ENCODE measurements around the gene RAC3. TPM values are rescaled to one million over a fixed set of nuclear protein-coding genes. Genes with fewer than 3 reads are reported as not detected.

The RAC3 gene
- total RNA-seq, 2 donors from 2014 or later: 41.8 to 93.9 TPM

- Histone ChIP-seq H3K4me1 (replicated peaks) (peaks cover 23% of the 10 kb centered on the region), H3K27ac (no peak overlapping the region), H3K9me3 (no peaks in the 10 kb centered on the region), H3K36me3 (peaks cover 14 to 40% of the 10 kb centered on the region in 2 donors), H3K4me3 (no peak overlapping the region), H3K27me3 (replicated peaks; ENCODE audit: insufficient read depth) (no peaks in the 10 kb centered on the region)
- no peak for TF ChIP-seq POLR2AphosphoS5 (IDR thresholded peaks at IDR 0.05)
- no peak for TF ChIP-seq CTCF (IDR thresholded peaks at IDR 0.05)
- no peak for TF ChIP-seq POLR2A (IDR thresholded peaks at IDR 0.05)
- WGBS: 76% methylated on average over 27 of the region's 29 CpGs
- intact Hi-C loops (cut with DNase I): no loop called here
- no peak for DNase-seq (ENCODE audit: low spot score)
Observed at GRCh38 chr17:82056729-82057621, 25.5 kb downstream of the RAC3 start.

DNA sequence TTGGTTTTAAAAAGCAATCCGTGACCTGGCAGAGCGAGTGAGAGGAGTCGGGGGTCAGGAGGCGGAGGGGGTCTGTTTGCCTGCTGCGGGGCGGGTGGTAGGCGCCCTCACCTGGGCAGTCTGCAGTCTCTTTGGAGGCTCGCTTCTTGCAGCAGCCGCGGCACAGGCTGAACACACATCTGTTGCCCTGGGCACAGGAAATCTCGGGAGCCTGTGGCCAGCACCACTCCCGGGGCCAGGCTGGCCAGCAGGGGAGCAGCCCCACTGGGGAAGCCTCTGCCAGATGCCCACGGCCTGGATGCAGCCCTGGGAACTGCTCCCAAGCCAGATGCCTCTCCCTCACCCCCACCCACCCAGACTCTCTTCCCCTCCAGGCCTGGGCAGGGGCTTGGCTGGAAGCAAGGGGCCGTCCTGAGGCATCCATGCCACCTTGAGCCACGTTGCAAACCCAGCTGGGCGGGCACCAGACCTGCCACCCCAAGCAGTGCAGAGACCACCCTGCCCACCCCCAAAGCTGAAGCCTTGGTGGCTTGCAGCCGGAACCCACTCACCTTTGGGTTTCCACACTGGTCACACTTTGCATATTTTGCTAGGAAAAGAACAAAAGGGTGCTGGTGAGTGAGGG, 26.9 kb downstream of the RAC3 start:
- intact Hi-C loops (cut with DNase I): no loop called here
- Histone ChIP-seq H3K27ac (peak overlapping the region in 1 of 2 donors; percentile 28), H3K4me1 (replicated peaks) (peaks cover 18% of the 10 kb centered on the region), H3K36me3 (peaks cover 14 to 40% of the 10 kb centered on the region in 2 donors), H3K4me3 (no peak overlapping the region), H3K9me3 (no peaks in the 10 kb centered on the region), H3K27me3 (replicated peaks; ENCODE audit: insufficient read depth) (no peaks in the 10 kb centered on the region)
- WGBS: 70% methylated on average over 17 of the region's 17 CpGs
- DNase-seq (ENCODE audit: low spot score): no peak
- TF ChIP-seq POLR2A (IDR thresholded peaks at IDR 0.05) (no peak), POLR2AphosphoS5 (IDR thresholded peaks at IDR 0.05) (no peak), CTCF (IDR thresholded peaks at IDR 0.05) (no peak)

DNA sequence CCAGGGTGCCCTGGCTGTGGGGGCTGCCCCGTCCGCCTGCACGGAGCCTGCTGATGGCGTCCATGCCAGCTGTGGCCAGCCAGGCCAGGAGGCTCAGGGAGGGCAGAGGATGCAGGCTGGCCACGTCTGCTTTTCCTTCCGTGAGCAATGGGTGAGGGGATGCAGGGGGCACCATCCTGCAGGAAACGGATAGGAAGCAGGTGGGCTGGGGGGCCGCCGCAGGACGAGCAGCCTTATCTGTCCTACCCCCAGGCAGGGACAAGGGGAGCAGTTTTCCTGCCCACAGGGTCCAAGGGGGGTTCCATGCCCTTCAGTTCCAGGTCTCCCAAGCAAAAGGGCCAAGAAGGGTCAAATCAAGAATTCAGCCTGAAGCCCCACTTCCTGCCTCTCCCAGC, 27.4 kb downstream of the RAC3 start:
- Histone ChIP-seq H3K36me3 (peaks cover 14 to 40% of the 10 kb centered on the region in 2 donors), H3K4me1 (replicated peaks) (peaks cover 17% of the 10 kb centered on the region), H3K4me3 (no peak overlapping the region), H3K27me3 (replicated peaks; ENCODE audit: insufficient read depth) (no peaks in the 10 kb centered on the region), H3K27ac (peak overlapping the region in 1 of 2 donors; percentile 35), H3K9me3 (no peaks in the 10 kb centered on the region)
- DNase-seq (ENCODE audit: low spot score): no peak
- TF ChIP-seq CTCF (IDR thresholded peaks at IDR 0.05): no peak
- intact Hi-C loops (cut with DNase I): no loop called here
- WGBS: 77% methylated on average over 10 of the region's 10 CpGs

DNA sequence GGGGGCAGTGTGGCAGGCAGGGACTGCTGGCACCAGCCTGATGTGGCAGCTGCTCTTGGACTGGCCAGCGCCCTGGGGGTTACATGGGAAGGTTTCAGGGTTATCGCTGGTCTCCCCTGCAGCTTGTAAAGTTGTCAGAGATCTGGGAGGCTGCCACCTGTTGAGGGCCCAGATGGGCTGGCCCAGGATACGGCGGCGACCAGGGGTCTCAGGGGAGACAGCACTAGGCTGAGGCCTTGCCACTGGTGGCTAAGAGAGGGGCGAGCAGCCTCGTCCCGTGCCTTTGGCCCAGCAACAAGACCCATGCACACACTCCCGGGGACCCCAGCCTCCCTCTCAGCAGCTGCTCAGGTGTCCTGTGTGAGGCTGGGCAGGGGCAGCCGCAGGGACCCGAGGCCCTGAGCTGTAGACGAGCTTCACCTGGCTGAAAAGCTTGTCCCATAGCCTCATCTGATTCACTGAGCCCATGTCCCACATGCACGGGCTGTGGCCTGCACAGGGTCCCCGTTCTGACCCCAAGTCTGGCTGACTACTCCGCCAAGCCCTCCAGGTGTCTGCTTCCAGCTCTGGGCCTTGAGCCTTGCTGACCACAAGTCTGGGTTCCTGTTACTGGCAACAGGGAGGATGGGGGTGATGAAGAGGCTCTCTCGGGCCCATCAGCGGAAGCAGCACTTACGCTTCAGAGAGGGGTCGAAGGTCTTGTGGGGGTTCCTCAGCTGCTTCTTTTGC, 28.0 kb downstream of the RAC3 start:
- Histone ChIP-seq H3K27me3 (replicated peaks; ENCODE audit: insufficient read depth) (no peaks in the 10 kb centered on the region), H3K4me3 (no peak overlapping the region), H3K27ac (peak overlapping the region in 1 of 2 donors; percentile 35), H3K36me3 (peaks cover 11 to 34% of the 10 kb centered on the region in 2 donors), H3K9me3 (no peaks in the 10 kb centered on the region), H3K4me1 (replicated peaks) (peaks cover 18% of the 10 kb centered on the region)
- intact Hi-C loops (cut with DNase I): no loop called here
- TF ChIP-seq POLR2AphosphoS5 (IDR thresholded peaks at IDR 0.05): no peak
- no peak for TF ChIP-seq POLR2A (IDR thresholded peaks at IDR 0.05)
- no peak for TF ChIP-seq CTCF (IDR thresholded peaks at IDR 0.05)
- no peak for DNase-seq (ENCODE audit: low spot score)
- WGBS: 72% methylated on average over 19 of the region's 19 CpGs
